Activated T-helper 17 cell treated with anti-CD3 and anti-CD28 coated beads, Interleukin-2, amount 50 U/mL, for 72 hours (primary cell): Measurements from ENCODE around the gene CPSF4L. TPM values are rescaled to one million over a fixed set of nuclear protein-coding genes. Genes with fewer than 3 reads are reported as not detected.
A peak's percentile ranks its signal among the peaks of the same experiment; 100 is the strongest.
"Not testable (repeated sequence)": the region's sequence is repeated elsewhere in the genome, so short reads cannot be mapped to it uniquely, and the experiment has no call there.

Experiments
- ATAC-seq: fragments of 150-1000 bp; cut with Tn5 transposase; replicated peaks from 2 replicates; pipeline ENCODE4 v1.10.0; 2021; ENCODE audit warnings: mild to moderate bottlenecking, moderate library complexity
- H3K27ac Mint-ChIP-seq: one replicate; pipeline ENCODE4 v1.8.0; 2022; ENCODE audit warnings: mixed read lengths
- H3K27me3 Mint-ChIP-seq: one replicate; pipeline ENCODE4 v1.8.0; 2022; ENCODE audit warnings: mixed read lengths
- H3K36me3 Mint-ChIP-seq: one replicate; pipeline ENCODE4 v1.8.0; 2022; ENCODE audit warnings: low read depth, mild to moderate bottlenecking, mixed read lengths
- H3K4me1 Mint-ChIP-seq: one replicate; pipeline ENCODE4 v1.8.0; 2022; ENCODE audit warnings: mixed read lengths
- H3K4me3 Mint-ChIP-seq: one replicate; pipeline ENCODE4 v1.8.0; 2022; ENCODE audit warnings: mild to moderate bottlenecking, mixed read lengths
- H3K9me3 Mint-ChIP-seq: one replicate; pipeline ENCODE4 v1.8.0; 2022; ENCODE audit warnings: mixed read lengths
- total RNA-seq, 2 donors: library from RNA; stranded (reverse); gene quantifications; one replicate each; pipeline ENCODE4 v1.2.3, GENCODE V29; 2022

Gene CPSF4L
- total RNA-seq, 2 donors from 2014 or later = not detected

DNA sequence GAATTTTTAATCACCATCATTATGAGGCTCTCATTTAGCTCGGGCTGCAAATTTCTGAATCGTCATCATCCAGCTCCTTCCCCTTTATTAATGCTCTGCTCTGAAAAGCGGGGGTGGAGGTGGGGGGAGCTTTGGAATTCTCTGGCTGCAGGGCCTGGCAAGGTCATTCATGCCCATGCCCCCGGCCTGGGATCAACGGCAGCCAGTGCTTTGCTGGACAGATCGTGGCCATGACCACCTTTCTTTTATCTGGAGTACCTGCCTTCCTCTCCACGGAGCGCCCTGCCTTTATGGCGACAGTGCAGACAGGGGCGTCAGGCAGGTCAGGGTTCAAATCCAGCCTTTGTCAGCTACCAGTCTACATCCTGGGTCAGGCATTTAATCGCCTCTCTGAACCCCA lies 5.1 kb upstream of the CPSF4L start:
- ATAC-seq = no peak
- Mint-ChIP-seq H3K27ac (no peak overlapping the region), H3K27me3 (no peaks in the 10 kb centered on the region), H3K36me3 (no peaks in the 10 kb centered on the region), H3K9me3 (no peaks in the 10 kb centered on the region), H3K4me3 (no peak overlapping the region), H3K4me1 (no peaks in the 10 kb centered on the region)

DNA sequence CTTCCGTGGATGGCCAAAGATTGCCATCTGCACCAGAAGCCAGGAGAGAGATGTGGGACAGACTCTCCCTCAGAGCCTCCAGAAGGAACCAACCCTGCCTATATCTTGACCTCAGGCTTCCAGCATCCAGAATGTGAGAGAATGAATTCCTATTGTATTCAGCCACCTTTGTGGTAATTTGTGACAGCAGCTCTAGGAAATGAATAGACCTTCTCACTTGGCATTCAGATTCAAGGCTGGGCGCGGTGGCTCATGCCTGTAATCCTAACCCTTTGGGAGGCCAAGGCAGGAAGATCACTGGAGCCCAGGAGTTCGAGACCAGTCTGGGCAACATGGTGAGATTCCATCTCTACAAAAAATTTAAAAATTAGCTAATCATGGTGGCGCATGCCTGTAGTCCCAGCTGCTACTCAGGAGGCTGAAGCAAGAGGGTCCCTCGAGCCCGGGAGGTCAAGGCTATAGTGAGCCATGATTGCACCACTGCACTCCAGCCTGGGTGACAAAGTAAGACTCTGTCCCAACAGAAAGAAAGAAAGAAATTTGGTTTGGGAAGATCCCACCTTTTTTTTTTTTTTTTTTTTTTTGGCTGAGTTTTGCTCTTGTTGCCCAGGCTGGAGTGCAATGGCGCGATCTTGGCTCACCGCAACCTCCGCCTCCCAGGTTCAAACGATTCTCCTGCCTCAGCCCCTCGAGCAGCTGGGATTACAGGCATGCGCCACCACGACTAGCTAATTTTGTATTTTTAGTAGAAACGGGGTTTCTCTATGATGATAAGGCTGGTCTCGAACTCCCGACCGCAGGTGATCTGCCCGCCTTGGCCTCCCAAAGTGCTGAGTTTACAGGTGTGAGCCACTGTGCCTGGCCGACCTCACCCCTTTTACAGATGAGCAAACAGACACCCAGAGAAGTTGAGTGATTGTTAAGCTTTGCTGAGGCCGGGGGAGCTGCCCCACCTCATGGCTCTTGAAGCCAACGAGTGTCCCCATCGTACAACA lies 4.3 kb upstream of the CPSF4L start:
- no peaks in the 10 kb centered on the region for H3K4me1 Mint-ChIP-seq
- no peaks in the 10 kb centered on the region for H3K9me3 Mint-ChIP-seq
- H3K4me3 Mint-ChIP-seq = no peak overlapping the region
- ATAC-seq = no peak
- no peaks in the 10 kb centered on the region for H3K27me3 Mint-ChIP-seq
- H3K36me3 Mint-ChIP-seq = no peaks in the 10 kb centered on the region
- no peak overlapping the region for H3K27ac Mint-ChIP-seq

DNA sequence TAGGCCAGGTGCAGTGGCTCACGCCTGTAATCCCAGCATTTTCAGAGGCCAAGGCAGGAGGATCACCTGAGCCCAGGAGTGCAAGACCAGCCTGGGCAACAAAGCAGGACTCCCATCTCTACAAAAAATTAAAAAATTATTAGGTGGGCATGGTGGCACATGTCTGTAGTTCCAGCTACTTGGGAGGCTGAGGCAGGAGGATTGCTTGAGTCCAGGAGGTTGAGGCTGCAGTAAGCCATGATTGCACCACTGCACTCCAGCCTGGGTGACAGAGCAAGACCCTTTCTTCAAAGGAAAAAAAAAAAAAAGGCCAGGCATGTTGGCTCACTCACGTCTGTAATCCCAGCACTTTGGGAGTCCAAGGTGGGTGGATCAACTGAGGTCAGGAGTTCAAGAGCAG lies 2.8 kb upstream of the CPSF4L start:
- ATAC-seq, H3K27me3 Mint-ChIP-seq, H3K4me1 Mint-ChIP-seq, H3K27ac Mint-ChIP-seq, H3K36me3 Mint-ChIP-seq, H3K4me3 Mint-ChIP-seq, H3K9me3 Mint-ChIP-seq: not testable (repeated sequence)

DNA sequence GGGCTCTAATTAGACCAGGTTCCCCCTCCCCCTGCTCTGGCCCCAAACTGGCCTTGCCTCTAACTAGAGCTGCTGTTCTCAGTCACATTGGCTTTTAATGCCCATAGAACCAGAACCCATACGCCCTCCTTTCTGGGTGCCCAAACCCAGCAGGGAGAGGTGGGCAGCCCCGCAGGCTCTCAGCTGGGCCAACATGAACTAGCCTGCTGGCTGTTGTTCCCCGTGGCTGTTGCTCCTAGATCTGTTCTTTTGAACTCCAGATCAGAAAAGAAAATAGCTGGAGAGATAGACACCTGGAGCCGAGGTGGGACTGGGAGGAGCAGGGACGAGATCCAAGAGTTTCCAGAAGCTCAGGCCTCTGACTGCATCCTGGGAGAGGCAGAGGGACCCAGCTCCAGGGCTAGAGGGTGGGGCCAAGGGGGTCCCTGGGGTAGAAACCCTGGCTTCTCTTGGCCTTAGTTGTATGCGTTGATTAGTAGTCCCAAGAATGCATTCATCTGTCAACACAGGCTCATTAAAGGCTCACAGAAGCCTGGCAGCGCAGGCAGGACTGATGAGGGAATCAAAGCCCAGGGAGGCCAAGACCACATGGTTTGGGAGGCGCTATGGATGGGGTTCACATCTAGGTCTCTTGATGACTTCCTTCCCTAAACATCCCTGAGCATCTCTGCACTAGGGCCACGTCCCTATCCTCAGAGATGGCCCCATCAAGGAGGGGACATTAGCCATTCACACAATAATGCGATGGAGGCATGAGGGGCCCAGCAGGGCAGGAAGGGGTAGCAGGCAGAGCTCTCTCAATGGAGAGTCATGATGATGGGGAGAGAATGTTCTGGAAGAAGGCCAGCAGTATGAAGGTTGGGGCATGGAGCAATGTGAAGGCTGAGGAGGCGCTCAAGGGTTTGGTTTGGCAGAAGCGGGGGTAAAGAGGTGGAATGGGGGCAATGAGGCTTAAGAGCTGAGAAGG lies 1.3 kb upstream of the CPSF4L start:
- Mint-ChIP-seq H3K4me3 (no peak overlapping the region), H3K9me3 (no peaks in the 10 kb centered on the region), H3K27ac (no peak overlapping the region), H3K36me3 (no peaks in the 10 kb centered on the region), H3K4me1 (no peaks in the 10 kb centered on the region), H3K27me3 (no peaks in the 10 kb centered on the region)
- no peak for ATAC-seq

DNA sequence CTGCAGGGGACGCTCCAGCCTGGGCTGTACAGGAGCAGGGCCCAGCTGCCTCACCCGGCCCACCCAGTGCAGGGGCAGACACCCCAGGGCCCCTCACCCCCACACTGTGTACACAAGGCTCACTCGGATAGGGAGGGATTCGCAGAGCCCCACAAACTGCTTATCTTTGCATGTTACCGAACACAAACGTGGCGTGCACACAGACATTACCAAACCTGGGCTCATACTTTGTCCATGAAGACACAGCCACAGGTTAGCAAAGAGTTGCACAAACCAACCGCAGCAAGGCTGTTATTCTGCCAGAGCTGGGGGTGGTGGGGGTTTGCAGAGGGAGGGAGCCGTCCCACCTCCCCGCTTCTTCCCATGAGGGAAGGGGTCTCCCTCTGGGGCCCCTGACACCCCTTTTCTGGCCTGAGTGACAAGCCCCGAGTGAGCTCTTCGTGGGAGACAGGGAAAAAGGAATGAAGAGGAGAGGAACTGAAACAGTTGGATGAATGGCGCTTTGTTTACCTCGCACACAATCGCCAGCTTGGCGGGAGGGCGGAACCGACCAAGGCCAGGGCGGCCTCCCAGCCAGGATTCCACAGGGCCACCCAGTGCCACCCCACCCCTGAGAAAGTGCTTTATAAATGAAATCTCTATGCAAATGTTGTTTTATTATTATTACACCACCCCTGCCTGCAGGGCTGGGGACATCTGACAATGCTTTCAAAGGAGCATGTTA lies 434 bp upstream of the CPSF4L start:
- Mint-ChIP-seq H3K36me3 (no peaks in the 10 kb centered on the region), H3K4me3 (no peak overlapping the region), H3K27me3 (no peaks in the 10 kb centered on the region), H3K9me3 (no peaks in the 10 kb centered on the region), H3K27ac (no peak overlapping the region), H3K4me1 (no peaks in the 10 kb centered on the region)
- no peak for ATAC-seq

DNA sequence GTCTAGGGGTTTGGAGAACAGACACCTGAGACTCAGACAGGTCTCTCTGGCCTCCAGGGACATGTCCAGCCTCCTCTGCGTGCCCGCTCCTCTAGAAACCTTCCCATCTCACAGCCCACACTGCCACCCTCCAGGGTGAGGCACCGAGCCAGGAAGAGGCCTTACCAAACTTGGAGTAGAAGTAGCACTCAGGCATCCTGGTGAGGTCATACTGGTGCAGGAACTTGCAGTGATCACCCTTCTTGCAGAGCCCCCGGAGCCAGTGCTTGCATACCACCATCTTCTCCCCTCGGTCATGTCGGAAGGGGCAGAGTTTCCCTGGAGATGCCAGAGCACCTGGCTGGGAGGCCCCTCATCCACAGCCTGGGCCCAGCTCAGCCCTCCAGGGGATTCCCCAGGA lies 4.2 kb downstream of the CPSF4L start:
- Mint-ChIP-seq H3K27me3 (no peaks in the 10 kb centered on the region), H3K36me3 (no peaks in the 10 kb centered on the region), H3K4me3 (no peak overlapping the region), H3K4me1 (no peaks in the 10 kb centered on the region), H3K9me3 (no peaks in the 10 kb centered on the region), H3K27ac (no peak overlapping the region)
- ATAC-seq = no peak

DNA sequence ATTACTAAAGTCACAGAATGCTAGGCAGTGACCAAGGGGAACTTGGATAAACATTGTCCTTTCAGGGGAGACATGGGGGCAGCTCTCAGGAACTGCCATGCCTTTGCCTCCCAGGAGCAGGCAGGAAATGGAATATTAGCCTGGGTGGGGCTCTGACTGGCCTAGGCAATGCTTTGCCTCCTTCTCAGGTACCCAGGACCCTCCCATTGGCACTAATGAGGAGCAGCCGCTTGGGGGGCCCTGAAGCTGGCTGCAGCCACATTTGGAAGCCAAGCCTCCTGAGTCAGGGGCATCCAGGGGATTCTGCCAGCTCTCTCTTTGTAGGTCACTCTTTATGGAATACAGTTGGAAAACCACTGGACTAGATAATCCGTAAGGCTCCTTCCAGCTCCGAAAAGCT lies 5.5 kb downstream of the CPSF4L start:
- Mint-ChIP-seq H3K36me3 (no peaks in the 10 kb centered on the region), H3K9me3 (no peaks in the 10 kb centered on the region), H3K4me3 (no peak overlapping the region), H3K27ac (no peak overlapping the region), H3K4me1 (no peaks in the 10 kb centered on the region), H3K27me3 (no peaks in the 10 kb centered on the region)
- ATAC-seq = no peak

DNA sequence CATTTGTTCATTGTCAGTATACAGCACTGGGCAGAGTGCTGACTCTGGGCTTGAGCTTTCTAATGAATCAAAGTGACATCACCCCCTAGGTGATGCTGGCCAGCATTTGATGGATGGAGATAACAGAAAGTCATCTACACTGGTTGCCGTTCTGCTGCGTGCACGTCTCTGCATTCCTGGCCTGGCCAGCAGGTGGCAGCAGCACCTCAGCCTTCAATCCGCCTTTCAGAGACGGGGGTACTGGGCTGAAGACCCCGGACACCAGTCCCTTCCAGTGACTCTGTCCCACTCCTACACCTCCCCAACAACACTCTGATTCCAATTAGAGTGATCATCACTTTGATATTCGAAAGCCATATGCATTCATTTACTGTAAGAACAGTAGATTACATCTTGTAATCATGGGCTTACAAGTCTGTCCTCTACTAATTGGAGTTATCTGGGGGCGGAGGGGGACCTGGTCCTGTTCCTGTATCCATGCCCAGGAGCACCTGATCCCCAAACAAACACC lies 6.0 kb downstream of the CPSF4L start:
- peak; percentile 92 for ATAC-seq
- Mint-ChIP-seq H3K36me3 (no peaks in the 10 kb centered on the region), H3K4me3 (no peak overlapping the region), H3K9me3 (no peaks in the 10 kb centered on the region), H3K4me1 (no peaks in the 10 kb centered on the region), H3K27ac (no peak overlapping the region), H3K27me3 (no peaks in the 10 kb centered on the region)

DNA sequence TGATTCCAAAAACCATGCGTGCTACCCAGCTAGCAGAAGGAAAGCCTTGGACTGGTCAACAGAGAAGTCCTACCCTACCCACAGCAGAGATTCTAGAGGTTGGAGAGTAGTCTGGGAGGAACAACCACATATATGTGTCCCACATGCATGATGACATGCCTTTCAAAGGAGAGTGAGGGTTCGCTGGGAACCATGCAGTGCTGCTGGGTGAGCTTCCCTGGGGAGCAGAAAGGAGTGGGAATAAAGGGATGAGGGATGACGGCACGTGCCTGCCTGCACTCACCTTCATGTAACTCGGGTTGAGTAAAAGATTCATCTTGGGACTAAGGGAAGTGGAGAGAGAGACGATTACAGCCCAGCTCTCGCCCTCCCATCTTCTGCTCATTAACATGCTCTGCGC lies 9.8 kb downstream of the CPSF4L start:
- H3K36me3 Mint-ChIP-seq = peaks cover 8% of the 10 kb centered on the region
- H3K27me3 Mint-ChIP-seq = no peaks in the 10 kb centered on the region
- no peak overlapping the region for H3K4me3 Mint-ChIP-seq
- peak overlapping the region; percentile 5 for H3K27ac Mint-ChIP-seq
- no peak for ATAC-seq
- no peaks in the 10 kb centered on the region for H3K9me3 Mint-ChIP-seq
- H3K4me1 Mint-ChIP-seq = no peaks in the 10 kb centered on the region

DNA sequence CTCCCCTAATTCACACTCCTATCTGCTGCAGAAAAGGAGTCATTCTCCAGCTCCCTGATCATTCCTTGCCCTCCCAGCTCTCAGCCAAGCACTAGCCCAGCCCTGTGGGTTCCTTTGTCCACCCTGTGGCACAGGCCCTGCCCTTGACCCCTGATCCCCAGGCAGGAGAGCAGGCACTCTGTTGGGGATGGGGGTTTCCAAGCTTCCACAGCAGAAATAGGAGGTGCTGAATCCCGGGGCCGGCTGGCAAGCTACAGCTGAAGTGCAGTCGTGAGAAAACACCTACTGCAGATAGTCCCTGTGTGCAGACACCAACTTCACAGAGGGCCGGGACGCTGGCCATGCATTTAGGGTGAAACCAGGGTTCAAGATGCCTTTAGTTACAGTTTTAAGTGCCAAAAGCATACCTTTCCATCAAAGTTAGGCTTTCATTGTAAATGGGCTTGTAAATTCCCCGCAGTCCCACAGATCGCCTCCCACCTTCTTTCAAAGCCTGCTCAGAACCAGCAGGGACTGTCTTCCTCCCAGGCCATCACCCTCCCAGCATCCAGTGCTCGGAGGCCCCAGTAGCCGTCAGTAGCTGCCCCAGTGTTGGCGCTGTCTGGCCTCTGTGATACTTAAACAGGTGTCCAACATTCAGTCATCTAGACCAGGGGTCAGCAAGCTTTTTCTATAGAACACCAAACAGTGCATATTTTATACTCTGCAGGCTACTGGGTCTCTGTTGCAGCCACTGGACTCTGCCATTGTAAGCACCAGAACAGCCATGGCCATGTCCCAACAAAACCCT lies 10.6 kb downstream of the CPSF4L start:
- Mint-ChIP-seq H3K9me3 (no peaks in the 10 kb centered on the region), H3K4me3 (no peak overlapping the region), H3K4me1 (no peaks in the 10 kb centered on the region), H3K36me3 (peaks cover 13% of the 10 kb centered on the region), H3K27ac (peak overlapping the region; percentile 5), H3K27me3 (no peaks in the 10 kb centered on the region)
- ATAC-seq = no peak

DNA sequence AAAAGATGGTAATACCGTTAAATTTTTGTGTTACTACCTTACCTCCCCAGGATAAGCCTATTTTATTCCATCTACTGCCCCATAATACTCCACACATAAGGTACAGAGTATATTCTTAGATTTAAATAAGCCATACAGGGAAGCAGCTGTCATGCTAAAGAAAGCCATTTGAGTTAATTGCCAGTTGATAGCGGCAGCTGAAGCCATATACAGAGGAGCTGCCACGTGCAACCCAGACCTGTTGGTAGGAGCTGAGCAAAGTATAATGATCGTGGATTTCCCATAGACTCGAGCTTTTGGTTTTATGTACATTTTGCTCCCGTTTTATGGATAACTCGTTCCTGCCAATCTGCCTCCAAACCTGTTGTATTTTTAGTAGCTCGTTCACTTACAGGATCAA lies 12.0 kb downstream of the CPSF4L start:
- Mint-ChIP-seq H3K27ac (no peak overlapping the region), H3K36me3 (peaks cover 23% of the 10 kb centered on the region), H3K9me3 (no peaks in the 10 kb centered on the region), H3K4me3 (no peak overlapping the region), H3K27me3 (no peaks in the 10 kb centered on the region), H3K4me1 (no peaks in the 10 kb centered on the region)
- no peak for ATAC-seq

DNA sequence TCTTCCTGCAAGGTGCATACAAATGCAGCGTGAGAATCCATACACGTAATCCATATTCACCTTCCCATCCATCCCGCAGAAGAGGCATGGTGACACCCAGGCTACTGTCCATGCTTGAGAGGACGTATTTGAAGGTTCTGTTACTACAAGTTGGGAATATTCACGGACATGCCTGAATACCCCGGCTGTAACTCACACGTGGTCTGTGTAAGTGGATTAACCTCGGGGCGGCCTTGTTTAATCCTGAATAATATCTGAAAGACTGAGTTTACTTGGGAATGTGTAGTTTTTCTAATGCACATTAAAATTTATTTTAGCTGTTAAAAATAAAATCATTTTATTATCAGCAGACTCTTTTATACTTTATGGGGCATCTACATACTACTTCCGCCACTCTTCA lies 13.1 kb downstream of the CPSF4L start:
- no peak overlapping the region for H3K27ac Mint-ChIP-seq

DNA sequence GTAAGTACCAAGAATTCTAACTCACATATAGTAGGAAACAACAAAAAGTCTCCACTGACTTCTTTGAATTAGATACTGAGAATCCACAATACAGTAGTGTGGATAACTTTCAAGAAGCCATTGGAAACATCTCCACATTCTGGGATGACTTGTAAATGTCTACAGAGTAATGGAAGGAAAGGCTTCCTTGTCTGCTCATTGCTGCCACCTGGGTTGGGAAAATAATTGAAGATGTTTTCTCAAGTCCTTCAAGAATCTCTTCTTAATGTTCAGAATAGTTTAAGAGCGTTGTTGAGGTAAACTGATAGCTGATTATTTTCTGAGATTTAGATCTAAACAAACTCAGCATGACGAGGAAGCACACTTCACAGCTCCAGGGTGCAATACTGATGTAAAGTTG lies 14.0 kb downstream of the CPSF4L start:
- Mint-ChIP-seq H3K9me3 (no peaks in the 10 kb centered on the region), H3K27ac (no peak overlapping the region), H3K27me3 (no peaks in the 10 kb centered on the region), H3K4me1 (no peaks in the 10 kb centered on the region), H3K4me3 (no peak overlapping the region), H3K36me3 (peaks cover 39% of the 10 kb centered on the region)
- no peak for ATAC-seq

More for the DNA sequence above, 13.1 kb downstream of the CPSF4L start:
- H3K9me3 Mint-ChIP-seq = no peaks in the 10 kb centered on the region
- H3K4me1 Mint-ChIP-seq = no peaks in the 10 kb centered on the region
- no peak for ATAC-seq
- no peaks in the 10 kb centered on the region for H3K27me3 Mint-ChIP-seq
- no peak overlapping the region for H3K4me3 Mint-ChIP-seq
- H3K36me3 Mint-ChIP-seq = peaks cover 31% of the 10 kb centered on the region
